Amniotic stem cell (primary cell): ENCODE results near the gene ITPRID1.
"Not testable (repeated sequence)": the region's sequence is repeated elsewhere in the genome, so short reads cannot be mapped to it uniquely, and the experiment has no call there.

Source experiments
- DNase-seq: peaks from one replicate; lab custom pipeline; 2025; lab: John Stamatoyannopoulos, UW

ITPRID1 gene

GRCh38 chr7:31513790-31514189 lies at the start of gene ITPRID1:
Gene ITPRID1, plus strand, starts transcription at chr7:31514090. Its CDS starts 38,935 bp downstream, at chr7:31553025.
- no peak for DNase-seq

GRCh38 chr7:31464601-31465000 lies 49.3 kb upstream of the ITPRID1 start:
- DNase-seq = no peak

- DNase-seq = no peak
These were observed 48.6 kb upstream of the ITPRID1 start for GRCh38 chr7:31465285-31465684.

GRCh38 chr7:31466036-31466435 lies 47.9 kb upstream of the ITPRID1 start:
- no peak for DNase-seq

GRCh38 chr7:31470883-31471282 lies 43.0 kb upstream of the ITPRID1 start:
- DNase-seq = not testable (repeated sequence)

GRCh38 chr7:31475368-31475767 lies 38.5 kb upstream of the ITPRID1 start:
- DNase-seq = no peak

- no peak for DNase-seq
These were observed 37.7 kb upstream of the ITPRID1 start for GRCh38 chr7:31476073-31476745.

- no peak for DNase-seq
These were observed 36.8 kb upstream of the ITPRID1 start for GRCh38 chr7:31476941-31477677.

- DNase-seq = no peak
These were observed 35.9 kb upstream of the ITPRID1 start for GRCh38 chr7:31478018-31478417.

GRCh38 chr7:31478721-31479120 lies 35.2 kb upstream of the ITPRID1 start:
- no peak for DNase-seq

- DNase-seq = no peak
These were observed 26.8 kb upstream of the ITPRID1 start for GRCh38 chr7:31487071-31487470.

GRCh38 chr7:31487476-31487875 lies 26.4 kb upstream of the ITPRID1 start:
- DNase-seq = no peak

- no peak for DNase-seq
These were observed 25.2 kb upstream of the ITPRID1 start for GRCh38 chr7:31488562-31489203.

- DNase-seq = no peak
These were observed 23.0 kb upstream of the ITPRID1 start for GRCh38 chr7:31490796-31491314.

GRCh38 chr7:31492086-31492485 lies 21.8 kb upstream of the ITPRID1 start:
- no peak for DNase-seq

GRCh38 chr7:31493714-31494181 lies 20.1 kb upstream of the ITPRID1 start:
- DNase-seq = no peak

GRCh38 chr7:31494421-31494820 lies 19.5 kb upstream of the ITPRID1 start:
- DNase-seq = no peak

GRCh38 chr7:31495653-31496052 lies 18.2 kb upstream of the ITPRID1 start:
- DNase-seq = no peak

GRCh38 chr7:31497516-31497915 lies 16.4 kb upstream of the ITPRID1 start:
- no peak for DNase-seq

GRCh38 chr7:31500656-31501055 lies 13.2 kb upstream of the ITPRID1 start:
- no peak for DNase-seq

GRCh38 chr7:31508823-31509222 lies 5.1 kb upstream of the ITPRID1 start:
- DNase-seq = no peak

- DNase-seq = no peak
These were observed 1.7 kb upstream of the ITPRID1 start for GRCh38 chr7:31512166-31512565.
